ENCODE results near the gene RIPK1. TPM values are rescaled to one million over a fixed set of nuclear protein-coding genes. Genes with fewer than 3 reads are reported as not detected.

RIPK1 gene
- total and polyA plus RNA-seq, 10 of the 15 experiments (the other 5 are each of a cell fraction or from before 2014, with no cell fraction given) = 1.6 to 11.2 (median 6.3) TPM

GRCh38 chr6:3086282-3086946, 18.1 kb downstream of the RIPK1 start (continued):
- TF ChIP-seq ZBTB40 (IDR thresholded peaks at IDR 0.05; ENCODE audit: borderline replicate concordance) = no peak
- TF ChIP-seq BHLHE40 (IDR thresholded peaks at IDR 0.05; ENCODE audit: borderline replicate concordance in 1 of 2, low read depth in 2 of 2, low read length in 1 of 2) = no peak
- TF ChIP-seq NR2C2 (IDR thresholded peaks at IDR 0.05; ENCODE audit: borderline replicate concordance, control insufficient read depth, insufficient read length, low read depth) = no peak
- no peak for TF ChIP-seq ZNF592 (IDR thresholded peaks at IDR 0.05)
- TF ChIP-seq IRF3 (IDR thresholded peaks at IDR 0.05) = no peak
- no peak for TF ChIP-seq NRF1 (conservative IDR thresholded peaks at IDR 0.05; ENCODE audit: low read depth, low read length)
- no peak for TF ChIP-seq TBL1XR1 (IDR thresholded peaks at IDR 0.05; ENCODE audit: low read depth, low read length)
- no peak for TF ChIP-seq BACH1 (IDR thresholded peaks at IDR 0.05; ENCODE audit: borderline replicate concordance)
- TF ChIP-seq CBX3 (IDR thresholded peaks at IDR 0.05; ENCODE audit: borderline replicate concordance, low read depth) = no peak

Data from GM12878 (cell line).